Astrocyte (in vitro differentiated cells and primary cell): ENCODE data around the gene CYP3A7.

Experiments used
- CTCF ChIP-seq: IDR thresholded peaks from 2 replicates; pipeline ENCODE4 v1.5.1; 2011; ENCODE audit warnings: low read depth, mild to moderate bottlenecking, inconsistent platforms, low read length, moderate library complexity; ENCODE audit not compliant: insufficient read depth
- EZH2 ChIP-seq: IDR thresholded peaks from 2 replicates; pipeline ENCODE4 v1.6.1; 2012; ENCODE audit warnings: mild to moderate bottlenecking, low read length, inconsistent platforms; ENCODE audit not compliant: insufficient read depth

GRCh38 chr7:99768471-99768870, 33.5 kb upstream of the CYP3A7 start:
- TF ChIP-seq CTCF: no peak
- no peak for TF ChIP-seq EZH2
